HUES64 (cell line): ENCODE measurements around the gene KRTAP10-9.
"Not testable (repeated sequence)": the region's sequence is repeated elsewhere in the genome, so short reads cannot be mapped to it uniquely, and the experiment has no call there.

Experiments
- H3K27ac ChIP-seq: 2 replicates; pipeline ENCODE4 v1.7.0; 2013; ENCODE audit warnings: low read depth, low read length, inconsistent platforms
- H3K27me3 ChIP-seq: 2 replicates; pipeline ENCODE4 v1.6.1; 2013; ENCODE audit warnings: mild to moderate bottlenecking, low read length; ENCODE audit not compliant: insufficient read depth
- H3K36me3 ChIP-seq: 2 replicates; pipeline ENCODE4 v1.6.1; 2013; ENCODE audit warnings: mild to moderate bottlenecking, low read length; ENCODE audit not compliant: insufficient read depth
- H3K4me1 ChIP-seq: 2 replicates; pipeline ENCODE4 v1.6.1; 2013; ENCODE audit warnings: mild to moderate bottlenecking, low read length, moderate library complexity; ENCODE audit not compliant: insufficient read depth
- H3K4me3 ChIP-seq: 2 replicates; pipeline ENCODE4 v1.5.1; 2013; ENCODE audit warnings: mild to moderate bottlenecking, low read length, moderate library complexity
- H3K9ac ChIP-seq: 2 replicates; pipeline ENCODE4 v1.6.1; 2013; ENCODE audit warnings: mild to moderate bottlenecking, low read depth, low read length
- H3K9me3 ChIP-seq: 2 replicates; pipeline ENCODE4 v1.6.1; 2013; ENCODE audit warnings: low read depth, low read length; ENCODE audit not compliant: insufficient read depth
- WGBS: fragments of 150-250, 120-280 bp; methylation state at CpG from one replicate; pipeline ENCODE4 v1.1.7; 2013; ENCODE audit warnings: missing lambda C conversion rate; 5-methylcytosine and 5-hydroxymethylcytosine counted together

KRTAP10-9 gene

DNA sequence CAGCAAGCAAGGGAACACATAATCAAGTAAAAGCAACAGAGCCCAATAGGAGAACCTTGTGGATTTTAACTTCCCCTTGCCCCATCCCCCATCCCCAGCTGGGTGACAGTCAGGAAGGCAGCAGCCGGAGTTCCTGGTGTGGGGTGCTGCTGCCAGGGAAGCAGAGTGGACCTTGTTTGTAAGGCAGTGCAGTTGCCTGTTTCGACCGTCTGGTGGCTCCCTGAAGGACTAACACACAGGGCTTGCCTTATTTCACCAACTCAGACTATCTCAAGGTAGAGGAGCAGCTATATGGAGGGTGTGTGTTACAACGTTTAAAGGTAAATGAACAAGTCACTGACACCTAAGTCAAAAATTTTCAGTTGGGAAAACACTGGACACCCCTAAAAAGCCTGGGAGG, 8.4 kb upstream of the KRTAP10-9 start:
- no peak overlapping the region for H3K27ac ChIP-seq
- WGBS = 70% methylated on average over 4 of the region's 4 CpGs
- no peaks in the 10 kb centered on the region for H3K27me3 ChIP-seq
- H3K36me3 ChIP-seq = no peaks in the 10 kb centered on the region
- no peak overlapping the region for H3K4me3 ChIP-seq
- H3K9ac ChIP-seq = no peak overlapping the region
- H3K9me3 ChIP-seq = peaks cover 40% of the 10 kb centered on the region
- no peaks in the 10 kb centered on the region for H3K4me1 ChIP-seq

DNA sequence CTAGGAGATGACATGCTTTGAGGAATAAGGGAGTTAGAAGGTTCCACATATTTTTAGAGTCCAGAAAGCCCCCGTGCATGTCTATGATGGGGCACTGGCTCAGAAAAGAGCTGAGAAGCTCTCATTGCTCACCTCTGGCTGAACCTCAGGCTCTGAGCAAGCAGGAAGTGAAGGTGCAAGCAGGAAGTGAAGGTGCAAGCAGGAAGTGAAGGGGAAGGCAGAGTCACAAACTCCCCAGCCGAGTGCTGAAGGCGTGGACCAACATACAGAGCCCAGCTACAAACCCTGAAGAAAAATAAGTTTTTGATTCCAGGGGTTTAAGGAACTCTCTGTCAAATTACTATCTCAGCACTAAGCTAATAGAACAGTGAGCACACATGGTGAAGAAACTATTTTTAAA, 8.0 kb upstream of the KRTAP10-9 start:
- Histone ChIP-seq H3K9ac (no peak overlapping the region), H3K27ac (no peak overlapping the region), H3K36me3 (no peaks in the 10 kb centered on the region), H3K27me3 (no peaks in the 10 kb centered on the region), H3K4me3 (no peak overlapping the region), H3K4me1 (no peaks in the 10 kb centered on the region), H3K9me3 (peaks cover 44% of the 10 kb centered on the region)
- 97% methylated on average over 3 of the region's 3 CpGs for WGBS

DNA sequence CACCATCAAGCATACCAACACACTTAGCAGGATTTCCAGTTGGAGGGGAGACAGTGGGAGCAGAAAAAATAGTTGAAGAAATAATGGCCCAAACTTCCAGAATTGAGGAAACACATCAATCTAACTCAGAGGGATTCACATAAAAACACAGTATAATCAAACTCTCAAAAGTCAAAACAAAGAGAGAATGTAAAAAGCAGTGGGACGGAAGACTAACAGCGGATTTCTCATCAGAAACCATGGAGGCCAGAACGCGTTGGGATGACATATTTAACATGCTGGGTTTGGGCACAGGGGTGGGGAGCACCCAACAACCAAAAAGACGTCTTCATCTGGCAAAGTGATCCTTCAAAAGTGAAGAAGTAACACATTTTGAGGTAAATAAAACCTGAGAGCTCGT, 7.0 kb upstream of the KRTAP10-9 start:
- H3K9me3 ChIP-seq = peaks cover 53% of the 10 kb centered on the region
- no peak overlapping the region for H3K4me3 ChIP-seq
- WGBS = 94% methylated on average over 6 of the region's 6 CpGs
- no peak overlapping the region for H3K9ac ChIP-seq
- no peaks in the 10 kb centered on the region for H3K4me1 ChIP-seq
- H3K36me3 ChIP-seq = no peaks in the 10 kb centered on the region
- H3K27me3 ChIP-seq = no peaks in the 10 kb centered on the region
- H3K27ac ChIP-seq = no peak overlapping the region

DNA sequence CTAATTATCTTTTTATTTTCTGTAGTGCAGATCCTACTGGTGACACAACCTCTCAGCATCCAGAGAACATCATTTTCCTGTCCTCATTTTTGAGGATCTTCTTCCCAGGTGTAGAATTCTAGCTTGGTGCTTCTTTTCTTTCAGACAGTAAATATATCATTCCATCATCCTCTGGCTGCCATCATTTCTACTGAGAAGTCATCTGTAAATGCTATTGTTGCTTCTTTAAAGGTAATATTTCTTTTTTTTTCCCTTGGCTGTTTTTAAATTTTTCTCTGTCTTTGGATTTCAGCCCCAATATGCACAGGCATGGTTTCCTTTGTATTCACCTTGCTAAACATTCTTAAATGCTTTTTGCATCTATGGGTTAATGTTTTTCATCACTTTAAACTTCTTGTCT, 3.3 kb upstream of the KRTAP10-9 start:
- no peaks in the 10 kb centered on the region for H3K27me3 ChIP-seq
- H3K9ac ChIP-seq = no peak overlapping the region
- no peak overlapping the region for H3K27ac ChIP-seq
- no peaks in the 10 kb centered on the region for H3K36me3 ChIP-seq
- H3K4me1 ChIP-seq = no peaks in the 10 kb centered on the region
- H3K4me3 ChIP-seq = no peak overlapping the region
- peaks cover 56% of the 10 kb centered on the region for H3K9me3 ChIP-seq

DNA sequence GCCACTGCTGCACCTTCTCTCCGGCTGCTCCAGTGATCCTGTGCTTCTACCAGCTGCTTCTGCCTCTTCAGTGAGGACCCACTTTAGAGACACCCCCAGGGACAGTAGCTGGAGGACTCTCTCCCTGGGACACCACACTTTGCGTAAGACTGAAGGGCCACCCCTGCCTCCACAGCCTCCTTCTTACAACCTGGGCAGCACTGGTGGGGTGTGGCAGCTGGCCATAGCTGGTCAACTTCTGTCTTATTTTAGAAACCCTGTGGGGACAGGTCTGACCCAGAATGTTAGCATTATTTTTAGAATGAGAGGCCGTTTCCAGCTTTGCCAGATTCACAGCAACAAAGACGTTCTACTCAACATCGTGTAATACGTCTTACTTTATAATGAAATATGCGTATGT, 1.1 kb upstream of the KRTAP10-9 start:
- Histone ChIP-seq H3K27me3 (no peaks in the 10 kb centered on the region), H3K9ac (no peak overlapping the region), H3K36me3 (no peaks in the 10 kb centered on the region), H3K4me3 (no peak overlapping the region), H3K9me3 (peaks cover 38% of the 10 kb centered on the region), H3K27ac (no peak overlapping the region), H3K4me1 (no peaks in the 10 kb centered on the region)
- WGBS = 91% methylated on average over 7 of the region's 7 CpGs

DNA sequence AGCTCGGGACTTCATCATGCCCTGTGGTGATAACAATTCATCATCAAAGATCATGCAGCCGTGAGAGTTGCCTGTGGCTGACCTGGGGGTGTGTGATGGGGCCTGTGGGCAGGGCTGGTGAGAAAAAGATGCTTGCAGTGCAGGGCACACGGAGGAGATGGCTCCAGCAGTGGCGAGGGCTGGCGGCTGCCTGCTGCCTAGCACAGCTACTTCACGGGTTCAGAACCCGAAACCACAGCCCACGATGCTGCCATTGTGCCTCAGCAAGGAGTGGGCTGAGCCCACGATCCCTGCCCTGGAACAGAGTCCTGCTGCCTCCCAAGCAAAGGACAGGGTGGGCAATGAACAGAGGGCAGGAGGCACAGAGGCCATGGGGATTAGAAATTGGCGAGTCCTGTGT, 631 bp upstream of the KRTAP10-9 start:
- WGBS = 91% methylated on average over 10 of the region's 10 CpGs
- H3K4me3 ChIP-seq = no peak overlapping the region
- H3K36me3 ChIP-seq = no peaks in the 10 kb centered on the region
- no peak overlapping the region for H3K27ac ChIP-seq
- no peaks in the 10 kb centered on the region for H3K4me1 ChIP-seq
- no peaks in the 10 kb centered on the region for H3K27me3 ChIP-seq
- H3K9ac ChIP-seq = no peak overlapping the region
- peaks cover 33% of the 10 kb centered on the region for H3K9me3 ChIP-seq

DNA sequence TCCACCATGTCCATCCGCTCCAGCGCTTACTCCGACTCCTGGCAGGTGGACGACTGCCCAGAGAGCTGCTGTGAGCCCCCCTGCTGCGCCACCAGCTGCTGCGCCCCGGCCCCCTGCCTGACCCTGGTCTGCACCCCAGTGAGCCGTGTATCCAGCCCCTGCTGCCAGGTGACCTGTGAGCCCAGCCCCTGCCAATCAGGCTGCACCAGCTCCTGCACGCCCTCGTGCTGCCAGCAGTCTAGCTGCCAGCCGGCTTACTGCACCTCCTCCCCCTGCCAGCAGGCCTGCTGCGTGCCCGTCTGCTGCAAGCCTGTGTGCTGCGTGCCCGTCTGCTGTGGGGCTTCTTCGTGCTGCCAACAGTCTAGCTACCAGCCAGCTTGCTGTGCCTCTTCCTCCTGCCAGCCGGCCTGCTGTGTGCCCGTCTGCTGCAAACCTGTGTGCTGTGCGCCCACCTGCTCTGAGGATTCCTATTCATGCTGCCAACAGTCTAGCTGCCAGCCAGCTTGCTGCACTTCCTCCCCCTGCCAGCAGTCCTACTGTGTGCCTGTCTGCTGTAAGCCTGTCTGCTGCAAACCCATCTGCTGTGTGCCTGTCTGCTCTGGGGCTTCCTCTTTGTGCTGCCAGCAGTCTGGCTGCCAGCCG, 409 bp downstream of the KRTAP10-9 start:
- H3K27ac ChIP-seq, H3K27me3 ChIP-seq, H3K36me3 ChIP-seq, H3K4me1 ChIP-seq, H3K4me3 ChIP-seq, H3K9ac ChIP-seq: not testable (repeated sequence)
- WGBS = 91% methylated on average over 20 of the region's 20 CpGs
- H3K9me3 ChIP-seq = peaks cover 36% of the 10 kb centered on the region

DNA sequence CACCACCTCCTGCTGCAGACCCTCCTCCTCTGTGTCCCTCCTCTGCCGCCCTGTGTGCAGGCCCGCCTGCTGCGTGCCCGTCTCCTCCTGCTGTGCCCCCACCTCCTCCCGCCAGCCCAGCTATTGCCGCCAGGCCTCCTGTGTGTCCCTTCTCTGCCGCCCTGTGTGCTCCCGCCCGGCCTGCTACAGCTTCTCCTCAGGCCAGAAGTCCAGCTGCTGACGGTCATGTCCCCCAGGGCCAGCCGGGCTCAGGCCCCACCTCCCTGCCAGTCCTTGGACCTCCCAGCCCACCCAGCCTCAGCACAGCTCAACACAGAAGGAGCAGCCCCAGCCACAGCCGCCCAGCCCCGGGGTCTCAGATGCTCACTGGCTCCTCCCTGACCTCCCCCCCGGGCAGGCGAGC, 939 bp downstream of the KRTAP10-9 start:
- 84% methylated on average over 15 of the region's 15 CpGs for WGBS
- H3K27me3 ChIP-seq, H3K4me3 ChIP-seq, H3K36me3 ChIP-seq, H3K4me1 ChIP-seq, H3K27ac ChIP-seq, H3K9ac ChIP-seq: not testable (repeated sequence)
- H3K9me3 ChIP-seq = peaks cover 32% of the 10 kb centered on the region

DNA sequence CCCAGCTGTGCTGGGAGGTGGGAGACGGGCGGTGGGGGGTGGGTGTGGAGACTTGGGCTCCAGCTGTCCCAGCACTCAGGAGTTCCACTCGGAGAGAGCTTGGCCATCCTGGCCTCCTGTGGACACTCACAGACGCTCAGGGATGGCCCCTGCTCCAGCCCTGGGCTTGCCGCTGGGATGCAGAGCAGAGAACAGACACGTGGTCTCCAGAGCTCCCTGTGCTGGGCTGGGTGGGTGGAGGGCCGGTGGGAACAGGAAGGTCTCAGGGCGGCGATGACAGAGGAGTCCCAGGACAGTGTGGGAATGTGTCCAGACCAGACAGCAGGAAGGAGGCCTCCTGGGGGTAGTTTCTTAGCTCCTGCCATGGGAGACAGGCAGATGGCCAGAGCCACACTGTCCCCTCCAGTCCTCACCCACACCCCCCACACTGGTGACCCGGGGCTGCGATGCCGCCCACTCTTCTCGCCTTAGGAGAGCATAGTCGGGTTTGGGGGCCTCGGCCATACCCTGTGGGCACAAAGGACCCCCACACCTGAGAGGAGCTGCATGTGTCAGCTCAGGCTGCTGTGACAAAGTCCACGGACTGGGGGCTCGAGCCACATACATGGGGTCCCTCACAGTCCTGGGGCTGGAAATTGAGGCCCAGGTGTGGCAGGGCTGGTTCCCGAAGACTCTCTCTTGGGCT, 2.0 kb downstream of the KRTAP10-9 start:
- Histone ChIP-seq H3K9me3 (peaks cover 22% of the 10 kb centered on the region), H3K27ac (no peak overlapping the region), H3K27me3 (no peaks in the 10 kb centered on the region), H3K9ac (no peak overlapping the region), H3K36me3 (no peaks in the 10 kb centered on the region), H3K4me3 (no peak overlapping the region), H3K4me1 (no peaks in the 10 kb centered on the region)
- WGBS = 91% methylated on average over 18 of the region's 18 CpGs

DNA sequence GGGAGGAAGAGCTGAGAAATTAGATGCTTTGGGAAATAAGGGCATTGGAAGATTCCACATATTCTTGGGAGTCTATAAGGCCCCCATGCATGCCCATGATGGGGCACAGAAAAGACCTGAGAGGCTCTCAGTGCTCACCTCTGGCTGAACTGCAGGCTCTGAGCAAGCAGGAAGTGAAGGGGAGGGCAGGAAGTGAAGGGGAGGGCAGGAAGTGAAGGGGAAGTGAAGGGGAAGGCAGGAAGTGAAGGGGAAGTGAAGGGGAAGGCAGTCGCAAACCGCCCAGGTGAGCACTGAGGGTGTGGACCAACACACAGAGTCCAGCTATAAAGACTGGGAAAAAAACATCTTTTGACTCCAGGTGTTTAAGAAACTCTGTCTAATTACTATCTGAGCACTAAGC, 3.5 kb downstream of the KRTAP10-9 start:
- H3K36me3 ChIP-seq = no peaks in the 10 kb centered on the region
- WGBS = 92% methylated on average over 2 of the region's 2 CpGs
- no peaks in the 10 kb centered on the region for H3K4me1 ChIP-seq
- 0 out of 2 replicates have a peak, but pooled peaks cover 8% of the 10 kb centered on the region for H3K9me3 ChIP-seq
- H3K27ac ChIP-seq = no peak overlapping the region
- H3K27me3 ChIP-seq = no peaks in the 10 kb centered on the region
- H3K9ac ChIP-seq = no peak overlapping the region
- no peak overlapping the region for H3K4me3 ChIP-seq

DNA sequence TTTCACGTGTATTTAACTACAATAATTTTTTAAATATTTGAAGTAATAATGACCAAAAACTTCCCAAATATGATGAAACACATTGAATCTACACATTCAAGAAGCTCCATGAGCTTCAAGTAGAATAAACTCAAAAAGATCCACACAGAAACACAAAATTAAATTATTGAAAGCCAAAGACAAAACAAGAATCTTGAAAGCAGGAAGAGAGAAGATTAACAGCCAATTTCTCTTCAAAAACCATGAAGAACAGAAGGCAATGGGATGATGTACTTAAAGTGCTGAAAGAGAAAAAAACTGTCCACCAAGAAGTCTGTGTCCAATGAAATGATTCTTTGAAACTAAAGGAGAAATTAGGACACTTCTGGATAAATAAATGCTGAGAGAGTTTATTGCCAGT, 5.2 kb downstream of the KRTAP10-9 start:
- Histone ChIP-seq H3K36me3 (no peaks in the 10 kb centered on the region), H3K9me3 (0 out of 2 replicates have a peak, but pooled peaks cover 8% of the 10 kb centered on the region), H3K27ac (no peak overlapping the region), H3K4me3 (no peak overlapping the region), H3K4me1 (no peaks in the 10 kb centered on the region), H3K9ac (no peak overlapping the region), H3K27me3 (no peaks in the 10 kb centered on the region)
- no CpG with 5 or more reads among the region's 1 CpG for WGBS
